NCI-H1930 (cell line): ENCODE measurements around the gene DNAH11.
"Not testable (repeated sequence)": the region's sequence is repeated elsewhere in the genome, so short reads cannot be mapped to it uniquely, and the experiment has no call there.

Experiments
- DNase-seq, 2 experiments: peaks; one replicate each; lab custom pipeline; 2025; lab: John Stamatoyannopoulos, UW

DNAH11 gene

DNA sequence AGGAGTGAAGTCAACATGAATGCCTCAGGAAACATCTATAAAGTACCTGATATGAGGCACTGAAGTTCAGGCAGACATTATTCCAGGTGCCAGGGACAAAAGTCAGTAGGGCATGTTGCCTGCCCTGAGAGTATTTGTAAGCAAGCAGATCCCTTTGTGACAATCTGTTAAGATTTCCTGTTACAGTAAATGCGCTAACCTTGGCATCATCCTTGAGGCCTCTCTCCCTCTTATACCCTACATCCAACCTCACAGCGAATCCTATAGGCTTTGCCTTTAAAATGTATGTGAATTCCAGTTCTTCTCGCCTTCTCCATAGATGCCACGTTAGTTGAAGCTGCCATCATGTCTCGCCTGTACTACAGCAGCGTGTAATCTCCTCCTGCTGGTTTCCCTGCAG, 165.3 kb downstream of the DNAH11 start:
- DNase-seq = no peak

DNA sequence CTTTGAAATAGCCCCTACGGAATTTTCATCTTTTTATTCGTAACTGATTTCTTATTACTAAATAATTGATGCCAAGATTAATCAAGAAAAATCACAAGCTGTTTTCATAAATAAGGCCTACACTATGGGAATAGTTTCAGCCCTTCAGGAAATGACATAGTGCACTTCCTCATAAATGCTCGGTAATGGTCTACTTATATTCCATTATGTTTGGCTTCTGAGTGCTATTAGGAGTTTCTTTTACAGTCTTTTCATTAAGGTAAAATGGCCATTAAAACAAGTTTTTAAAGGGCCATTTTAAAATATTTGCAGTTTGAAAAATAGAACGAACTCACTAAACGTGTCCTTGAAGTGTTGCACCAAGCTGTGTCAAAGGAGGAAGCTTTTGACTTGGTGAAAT, 174.5 kb downstream of the DNAH11 start:
- DNase-seq = no peak

DNA sequence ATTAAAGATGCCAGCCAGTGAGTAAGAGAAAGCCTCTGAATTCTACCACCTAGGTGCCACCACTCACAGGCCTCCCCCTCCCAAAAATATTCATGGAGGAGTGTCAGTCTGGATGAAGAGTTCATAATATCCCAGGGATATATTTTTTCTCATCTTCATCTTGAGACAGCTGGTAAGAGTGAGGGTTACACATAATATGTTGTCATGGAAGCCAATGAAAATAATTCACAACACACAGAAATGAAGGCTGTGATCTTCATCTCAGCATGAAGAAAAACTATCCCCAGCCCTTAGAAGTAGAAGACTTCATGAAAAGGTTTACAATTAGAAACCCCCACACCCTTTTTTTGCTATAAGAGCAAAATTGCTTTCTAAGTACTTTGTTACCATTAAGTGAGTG, 175.6 kb downstream of the DNAH11 start:
- no peak for DNase-seq

DNA sequence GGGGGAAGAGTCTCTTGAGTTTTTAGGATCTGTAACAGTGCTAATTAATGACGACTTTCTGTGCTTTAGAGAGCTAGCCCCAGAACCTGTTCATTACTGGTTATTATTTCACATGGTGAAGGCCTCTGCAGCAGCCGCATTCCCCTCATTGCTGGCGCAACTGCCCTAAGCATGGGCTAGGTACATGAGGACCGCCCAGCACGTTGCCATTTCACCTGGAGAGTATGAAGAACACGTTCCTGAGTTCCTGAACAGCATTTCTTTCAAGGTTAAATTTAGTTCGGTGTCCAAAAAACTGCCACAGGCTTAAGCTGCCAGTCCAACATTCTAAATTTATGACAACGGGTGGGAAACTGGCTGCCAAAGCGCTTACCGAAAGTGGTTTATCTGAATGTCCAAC, 177.0 kb downstream of the DNAH11 start:
- no peak for DNase-seq

DNA sequence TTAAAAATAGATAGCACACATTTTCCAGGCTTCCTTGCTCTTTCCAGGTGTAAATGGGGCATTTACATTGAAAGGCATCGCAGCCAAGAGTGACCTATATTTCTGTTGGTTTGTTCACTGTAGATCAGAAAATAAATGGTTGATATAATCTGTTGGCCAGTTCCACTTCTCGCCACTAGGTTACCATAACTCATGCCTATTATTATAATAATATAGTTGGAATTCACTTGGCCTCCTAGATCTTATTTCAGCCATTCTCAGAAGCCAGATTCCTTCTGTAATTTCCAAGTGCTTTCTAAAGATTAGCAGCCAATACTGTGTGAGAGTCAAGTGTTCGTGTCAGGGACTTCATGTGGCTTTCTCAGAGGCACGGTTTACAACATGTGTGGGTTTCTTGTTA, 179.5 kb downstream of the DNAH11 start:
- DNase-seq = no peak

DNA sequence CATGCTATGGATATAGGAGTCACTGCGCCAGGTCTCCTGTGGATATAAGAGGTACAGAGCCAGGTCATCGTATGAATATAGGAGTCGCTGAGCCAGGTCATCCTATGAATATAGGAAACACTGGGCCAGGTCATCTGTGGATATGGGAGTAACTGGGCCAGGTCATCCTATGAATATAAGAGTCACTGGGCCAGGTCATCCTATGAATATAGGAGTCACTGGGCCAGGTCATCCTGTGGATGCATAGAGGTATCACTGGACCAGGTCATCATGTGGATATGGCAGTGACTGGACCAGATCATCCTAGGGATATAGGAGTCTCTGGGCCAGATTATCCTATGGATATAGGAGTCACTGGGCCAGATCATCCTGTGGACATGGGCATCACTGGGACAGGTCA, 181.7 kb downstream of the DNAH11 start:
- DNase-seq = no peak

DNA sequence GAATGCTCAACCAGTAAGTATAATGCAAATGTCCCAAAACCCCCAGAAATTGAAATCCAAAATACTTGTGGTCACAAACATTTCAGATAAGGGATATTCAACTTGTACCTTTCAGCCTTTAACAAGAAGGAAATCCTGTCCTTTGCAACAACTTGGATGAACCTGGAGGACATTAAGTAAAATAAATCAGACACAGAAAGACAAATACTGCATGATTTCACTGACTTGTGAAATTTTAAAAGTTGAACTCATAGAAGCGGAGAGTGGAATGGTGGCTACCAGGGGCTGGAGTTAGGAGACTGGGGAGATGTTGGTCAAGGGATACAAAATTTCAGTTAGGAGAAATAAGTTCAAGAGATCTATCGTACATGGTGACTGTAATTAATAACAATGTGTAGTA, 187.6 kb downstream of the DNAH11 start:
- DNase-seq = no peak

DNA sequence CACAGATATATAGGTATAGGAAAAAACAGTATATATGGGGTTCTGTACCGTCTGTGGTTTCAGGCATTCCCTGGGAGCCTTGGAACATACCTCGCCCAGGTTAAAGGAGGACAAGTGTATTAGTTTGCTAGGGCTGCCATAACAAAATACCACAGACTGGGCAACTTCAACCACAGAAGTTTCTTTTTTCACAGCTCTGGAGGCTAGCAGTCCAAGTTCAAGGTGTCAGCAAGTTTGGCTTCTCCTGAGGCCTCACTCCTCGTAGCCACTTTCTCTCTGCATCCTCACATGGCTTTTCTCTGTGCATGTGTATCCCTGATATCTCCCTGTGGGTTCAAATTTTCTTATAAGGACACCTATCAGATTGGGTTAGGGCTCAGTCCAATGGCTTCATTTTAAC, 189.1 kb downstream of the DNAH11 start:
- no peak for DNase-seq

DNA sequence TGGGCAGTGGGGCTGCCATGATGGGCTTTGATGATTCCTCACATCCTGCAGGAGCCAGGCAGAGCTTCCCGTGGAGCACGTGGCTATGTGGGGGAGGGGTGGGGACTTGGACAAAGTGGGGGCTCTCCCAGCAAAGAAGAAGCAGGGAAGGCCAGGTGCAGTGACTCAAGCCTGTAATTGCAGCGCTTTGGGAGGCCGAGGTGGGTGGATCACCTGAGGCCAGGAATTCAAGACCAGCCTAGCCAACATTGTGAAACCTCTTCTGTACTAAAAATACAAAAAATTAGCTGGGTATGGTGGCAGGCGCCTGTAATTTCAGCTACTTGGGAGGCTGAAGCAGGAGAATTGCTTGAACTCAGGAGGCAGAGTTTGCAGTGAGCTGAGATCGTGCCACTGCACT, 190.1 kb downstream of the DNAH11 start:
- DNase-seq = not testable (repeated sequence)

DNA sequence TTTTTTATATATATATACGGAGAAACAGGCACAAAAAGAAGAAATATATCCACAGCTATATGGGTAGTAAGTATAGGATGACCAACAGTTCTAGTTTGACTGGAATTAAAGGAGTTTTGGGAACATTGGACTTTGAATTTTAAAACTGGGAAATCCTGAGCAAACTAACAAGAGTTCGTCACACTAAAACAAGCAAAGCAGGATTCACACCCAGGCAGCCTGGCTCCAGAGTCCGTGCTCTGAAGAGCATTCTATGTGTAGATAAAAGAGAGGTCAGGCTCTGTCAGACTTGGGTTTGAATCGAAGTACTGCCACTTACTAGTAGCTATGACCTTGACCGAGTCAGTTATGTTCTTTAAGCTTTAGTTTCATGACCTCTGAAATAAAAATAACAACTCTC, 191.0 kb downstream of the DNAH11 start:
- no peak for DNase-seq

DNA sequence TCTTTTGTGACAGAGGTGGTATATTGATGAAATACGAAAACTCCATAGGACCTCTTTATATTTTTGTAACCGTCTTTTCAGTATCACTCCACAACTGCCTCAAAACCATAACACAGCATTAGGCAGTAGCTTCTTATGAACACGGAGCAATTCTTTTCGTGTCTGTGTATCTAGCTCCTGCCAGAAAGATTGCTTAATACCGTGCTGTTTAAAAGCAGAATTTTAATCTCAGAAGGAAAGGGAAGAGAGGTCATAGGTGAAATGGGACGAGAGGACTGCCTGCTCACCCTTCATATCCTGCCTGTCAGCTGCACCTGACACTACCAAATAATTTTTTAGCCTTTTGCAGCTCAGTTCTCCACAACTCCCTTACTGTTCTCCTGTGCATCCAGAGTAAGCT, 200.7 kb downstream of the DNAH11 start:
- DNase-seq = no peak

DNA sequence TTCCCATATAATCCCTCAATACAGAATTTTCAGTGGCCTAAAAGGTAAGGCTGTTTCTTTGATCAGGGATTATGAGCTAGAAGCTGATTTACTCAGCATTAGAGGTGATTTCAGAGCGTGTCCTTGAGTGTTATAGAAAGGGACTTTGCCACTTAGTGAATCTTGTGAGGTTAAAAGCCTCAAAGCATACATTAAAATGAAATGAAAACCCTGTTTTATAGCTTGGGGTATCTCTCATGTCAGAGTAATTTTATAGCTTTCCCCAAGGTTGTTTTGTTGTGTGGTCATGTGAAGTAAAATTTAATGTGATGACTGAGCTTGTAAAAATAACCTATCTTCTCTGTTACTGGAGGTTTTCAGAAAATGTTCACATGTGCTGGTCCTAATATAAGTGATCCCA, 204.1 kb downstream of the DNAH11 start:
- DNase-seq = no peak

DNA sequence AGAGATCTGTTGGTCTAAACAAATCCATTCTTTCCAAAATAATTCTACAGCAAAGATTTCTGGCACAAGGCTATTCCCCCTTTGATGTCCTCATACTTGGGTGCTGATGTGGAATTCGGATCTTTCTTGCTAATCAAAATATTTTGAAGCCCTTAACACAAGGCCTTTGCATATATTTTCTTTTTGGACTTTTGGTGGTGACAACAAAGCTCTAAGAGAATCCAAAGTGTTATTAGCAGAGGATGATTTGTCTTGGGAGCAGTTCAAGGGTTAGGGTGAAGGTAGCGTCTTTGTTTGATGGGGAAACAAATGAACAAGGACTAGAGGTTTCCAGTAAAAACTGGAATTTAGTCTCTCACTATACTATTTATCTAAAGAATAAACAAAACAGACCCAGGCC, 205.0 kb downstream of the DNAH11 start:
- DNase-seq = no peak

DNA sequence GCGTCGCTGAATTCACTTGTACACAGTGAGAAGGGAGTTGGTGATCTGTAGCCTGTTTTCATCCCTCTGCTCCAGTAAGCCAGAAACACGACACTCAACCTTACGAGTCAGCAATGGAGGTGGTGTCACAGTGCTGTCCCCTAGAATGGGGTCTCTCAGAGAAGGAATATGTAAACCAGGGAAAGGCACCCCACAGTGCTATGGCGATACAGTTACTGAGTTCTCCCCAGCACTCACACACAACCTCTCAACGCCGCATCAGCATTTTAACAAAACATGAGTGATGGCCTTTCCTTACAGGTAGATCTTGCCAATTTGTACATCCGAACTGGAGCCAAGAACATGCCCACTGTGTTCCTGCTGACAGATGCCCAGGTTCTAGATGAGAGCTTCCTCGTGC, 206.5 kb downstream of the DNAH11 start:
- no peak for DNase-seq

DNA sequence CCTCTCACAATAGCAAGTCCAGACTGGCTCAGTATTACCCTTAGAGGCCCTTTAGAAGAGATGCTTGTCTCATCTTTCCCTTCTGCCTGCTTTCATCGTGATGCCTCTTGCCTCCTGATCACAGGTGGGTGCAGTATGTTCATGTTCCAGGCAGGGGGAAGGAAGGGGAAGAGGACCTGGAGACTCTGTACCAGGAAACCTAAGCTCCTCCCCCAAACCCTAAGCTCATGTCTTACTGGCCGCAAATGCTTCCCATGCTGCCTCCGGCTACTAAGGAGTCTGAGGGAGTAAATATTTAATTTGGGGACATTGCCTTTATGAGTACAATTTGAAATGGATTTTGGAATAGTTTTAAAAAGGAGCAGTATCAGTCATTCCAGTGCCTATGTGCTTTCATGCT, 210.2 kb downstream of the DNAH11 start:
- DNase-seq = no peak

DNA sequence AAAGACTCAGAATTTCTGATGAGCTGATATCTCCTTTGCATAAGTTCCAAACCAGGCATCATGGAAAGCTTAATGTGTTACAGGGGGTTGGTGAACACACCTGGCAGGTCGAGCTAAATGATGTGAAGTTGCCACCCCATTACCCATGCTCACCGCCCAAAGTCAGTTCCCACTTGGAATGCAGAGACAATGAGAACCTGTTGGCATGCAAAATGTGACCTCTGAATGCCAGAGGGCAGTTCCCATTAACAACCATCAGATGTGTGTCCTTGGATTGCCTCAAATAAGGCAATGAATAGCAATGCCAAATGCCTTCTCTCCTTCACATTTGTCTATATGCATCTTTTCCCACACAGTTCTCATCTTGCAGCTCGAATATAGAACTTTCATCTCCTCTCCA, 212.1 kb downstream of the DNAH11 start:
- DNase-seq = no peak

DNA sequence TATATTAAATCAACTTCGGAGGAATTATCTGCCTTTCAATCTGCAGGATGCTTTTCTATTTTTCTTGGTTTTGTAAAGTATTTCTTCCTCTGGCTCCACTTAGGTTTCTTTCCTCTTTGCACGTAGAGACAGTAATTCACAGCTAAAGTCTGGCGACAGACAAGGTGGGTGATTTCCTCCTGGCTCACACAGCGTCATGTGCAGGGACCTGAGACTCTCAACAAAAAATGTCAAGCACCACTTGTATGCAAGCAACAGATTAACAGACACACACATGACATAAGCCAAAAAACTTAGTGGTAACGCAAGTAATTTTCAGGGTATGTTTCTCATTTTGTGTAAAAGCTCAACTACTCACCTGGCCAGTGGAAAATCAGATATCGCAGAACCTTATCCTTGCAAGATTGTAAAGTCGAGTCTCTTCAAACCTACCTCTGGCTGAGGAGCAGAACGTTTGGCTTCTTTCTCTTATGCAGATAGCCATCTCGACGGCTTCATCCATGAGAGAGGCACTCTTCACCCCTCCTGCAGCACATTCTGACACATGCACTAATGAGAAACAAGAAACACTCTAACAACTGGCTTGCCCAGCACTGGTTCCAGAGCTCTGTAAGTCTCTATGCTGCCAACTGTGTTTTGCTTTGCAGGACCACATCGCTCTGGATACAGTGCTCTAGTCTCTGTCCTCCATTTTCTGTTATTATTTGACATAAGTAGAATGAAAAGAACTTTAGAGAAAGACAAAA, 214.9 kb downstream of the DNAH11 start:
- DNase-seq = no peak

DNA sequence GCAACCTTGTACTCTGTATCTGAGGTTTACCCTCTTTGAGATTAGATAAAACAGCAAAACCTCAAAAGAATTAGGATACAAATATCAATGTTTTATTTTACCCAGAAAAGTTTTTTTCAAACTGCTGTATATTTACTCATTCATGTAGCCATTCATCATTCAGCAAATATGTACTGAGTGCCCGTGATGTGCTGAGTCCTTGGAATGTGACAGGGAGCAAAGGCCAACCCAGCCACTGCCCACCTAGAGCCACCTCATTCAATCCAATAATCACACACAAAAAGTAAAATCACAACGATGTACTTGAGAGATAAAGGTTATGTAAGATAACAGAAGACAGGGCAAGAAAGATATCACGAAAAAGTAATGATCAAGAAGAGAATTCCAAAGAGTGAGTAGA, 215.4 kb downstream of the DNAH11 start:
- DNase-seq = no peak

DNA sequence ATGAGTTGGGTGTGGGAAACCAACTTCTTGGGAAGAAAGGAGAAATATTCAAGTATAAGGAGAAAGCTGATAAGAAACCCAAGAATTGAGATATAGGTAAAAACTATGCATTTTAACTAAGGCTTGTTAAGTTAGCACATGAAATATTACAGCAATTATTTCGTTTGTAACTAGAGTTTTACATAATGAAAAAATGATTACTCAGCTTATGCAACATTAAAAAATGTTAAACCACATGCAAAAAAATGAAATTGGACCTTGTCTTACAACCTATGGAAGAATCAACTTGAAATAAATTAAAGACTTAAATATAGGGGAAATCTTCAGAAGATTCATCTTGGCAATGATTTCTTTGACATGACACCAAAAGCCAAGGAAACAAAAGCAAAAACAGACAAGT, 219.6 kb downstream of the DNAH11 start:
- DNase-seq = no peak

DNA sequence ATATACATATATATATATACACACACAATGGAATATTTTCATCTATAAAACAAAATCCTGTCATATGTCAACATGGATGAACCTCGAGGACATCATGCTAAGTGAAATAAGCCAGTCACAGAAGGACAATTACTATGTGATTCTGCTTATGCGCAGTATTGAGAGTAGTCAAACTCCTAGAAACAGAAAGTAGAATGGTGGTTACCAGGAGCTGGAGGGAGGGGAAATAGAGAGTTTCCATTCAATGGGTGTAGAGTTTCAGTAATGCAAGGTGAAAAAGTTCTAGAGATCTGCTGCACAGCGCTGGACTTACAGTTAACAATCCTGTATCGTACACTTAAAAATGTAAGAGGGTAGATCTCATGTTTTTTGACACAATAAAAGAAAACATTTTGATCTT, 221.0 kb downstream of the DNAH11 start:
- DNase-seq = no peak

DNA sequence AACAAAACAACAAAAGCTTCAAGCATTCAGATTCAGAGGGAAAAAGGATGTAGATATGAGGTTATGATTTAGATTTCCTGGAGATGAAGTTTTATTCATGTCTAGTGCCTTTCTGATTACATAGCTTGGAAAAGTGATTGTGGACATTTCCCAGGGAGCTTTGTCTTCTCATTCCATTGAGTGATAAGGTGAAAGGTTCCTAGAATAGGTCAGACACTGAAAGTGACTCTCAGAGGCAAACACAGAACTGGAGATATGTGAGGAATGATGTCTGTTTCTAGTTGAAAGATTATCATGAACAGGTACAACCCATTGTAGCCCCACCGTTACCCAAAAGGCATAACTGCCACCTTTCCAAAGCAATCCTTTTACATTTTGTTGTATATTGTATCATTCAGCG, 223.4 kb downstream of the DNAH11 start:
- no peak for DNase-seq

DNA sequence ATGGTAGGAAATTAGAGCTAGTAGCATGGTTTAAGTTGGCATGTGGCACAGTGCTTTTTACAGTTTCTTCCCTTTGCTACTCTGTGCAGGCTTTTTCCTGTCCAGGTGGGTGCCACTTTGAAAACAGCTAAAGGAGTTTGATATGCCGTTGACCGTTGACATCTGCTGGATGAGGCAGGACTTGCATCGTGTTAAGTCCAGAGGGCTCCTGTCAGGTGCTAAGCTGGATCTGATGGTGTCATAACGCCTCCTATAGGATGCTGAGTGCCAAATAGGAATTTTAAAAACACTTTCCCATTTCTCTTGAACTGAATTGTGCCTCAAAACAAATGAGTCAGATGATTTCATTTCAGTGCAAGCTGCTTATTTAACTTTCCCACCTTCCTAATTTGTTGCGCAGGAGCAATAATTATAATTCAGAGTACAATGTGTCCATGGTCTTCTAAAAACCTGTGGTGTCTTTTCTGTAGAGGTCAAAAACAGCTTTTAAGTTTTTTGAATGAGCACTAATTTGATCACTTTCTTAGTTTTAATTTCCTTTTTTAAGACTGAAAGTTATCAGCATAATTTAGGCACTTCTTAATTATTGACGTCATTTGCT, 224.6 kb downstream of the DNAH11 start:
- peak; percentile 67 to 73 for DNase-seq

DNA sequence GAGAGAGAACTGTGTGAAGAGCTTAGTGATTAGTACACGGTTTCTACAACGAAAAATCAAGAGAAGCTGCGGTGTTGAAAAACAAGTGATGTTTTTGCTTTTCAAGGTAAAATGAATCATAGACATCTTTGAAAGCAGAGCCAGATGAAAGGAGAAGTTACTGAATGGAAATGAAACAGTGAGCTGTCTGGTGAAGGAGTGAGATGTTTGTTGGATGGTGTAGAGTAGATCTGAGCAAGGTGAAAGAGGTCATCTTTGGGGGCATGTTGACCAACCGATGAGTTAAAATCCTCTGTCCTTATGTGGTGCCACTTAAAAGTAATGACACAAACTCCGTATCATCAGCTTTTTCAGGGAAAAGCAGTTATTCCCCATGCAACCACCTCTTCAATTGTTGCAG, 225.4 kb downstream of the DNAH11 start:
- DNase-seq = no peak

DNA sequence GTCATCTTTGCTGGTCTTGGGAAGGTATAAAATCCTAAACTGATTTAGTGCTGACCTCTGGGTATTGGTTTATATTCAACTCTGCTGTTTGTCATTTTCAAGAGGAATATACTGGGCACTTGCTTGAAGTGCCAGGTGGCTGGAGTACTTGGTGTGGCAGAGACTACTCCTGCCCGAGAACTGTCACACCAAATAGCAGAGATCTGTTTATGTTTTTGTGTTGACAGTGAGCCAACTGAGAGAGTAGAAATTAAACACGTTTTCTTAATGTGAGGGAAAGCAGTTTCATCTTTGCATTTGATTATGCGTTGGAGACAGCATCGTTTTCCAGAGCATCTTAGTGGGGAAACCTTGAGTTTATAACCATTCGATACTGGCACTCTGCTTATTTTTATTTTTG, 228.4 kb downstream of the DNAH11 start:
- no peak for DNase-seq
